Natural killer cell (primary cell): ENCODE measurements around the gene ZNF512. TPM values are rescaled to one million over a fixed set of nuclear protein-coding genes. Genes with fewer than 3 reads are reported as not detected.

ENCODE experiments used
- ATAC-seq, 3 donors: fragments of 150-1000 bp in 2 of 3; fragments of 200-7000 bp in 1 of 3; cut with Tn5 transposase; 1 replicate in 1 of 3; 2 replicates in 2 of 3; pipeline ENCODE4 v1.10.0; 2021; ENCODE audit warnings: mild to moderate bottlenecking in 2 of 3, moderate library complexity in 2 of 3
- DNase-seq, 2 donors: peaks; one replicate each; pipeline versions ENCODE4 v3.0.0 to v3.0.0-alpha.2; 2013 to 2021; ENCODE audit warnings: mixed read lengths in 1 of 2
- H3K27ac ChIP-seq: one replicate; pipeline ENCODE4 v1.5.1; 2013; ENCODE audit warnings: mild to moderate bottlenecking, low read length
- H3K27me3 ChIP-seq: one replicate; pipeline ENCODE4 v1.6.1; 2013; ENCODE audit warnings: low read length; ENCODE audit not compliant: control insufficient read depth, insufficient read depth
- H3K36me3 ChIP-seq: one replicate; pipeline ENCODE4 v1.6.1; 2013; ENCODE audit warnings: low read length; ENCODE audit not compliant: control insufficient read depth, insufficient read depth
- H3K4me1 ChIP-seq: one replicate; pipeline ENCODE4 v1.6.1; 2013; ENCODE audit warnings: low read length; ENCODE audit not compliant: control insufficient read depth, insufficient read depth
- H3K4me3 ChIP-seq: one replicate; pipeline ENCODE4 v1.5.1; 2013; ENCODE audit warnings: low read length
- H3K9me3 ChIP-seq: one replicate; pipeline ENCODE4 v1.6.1; 2013; ENCODE audit warnings: low read length; ENCODE audit not compliant: control insufficient read depth, insufficient read depth
- H3K27ac Mint-ChIP-seq, 2 donors: one replicate each; pipeline ENCODE4 v1.8.0; 2022; ENCODE audit warnings: mild to moderate bottlenecking in 2 of 2, mixed read lengths in 2 of 2, moderate library complexity in 1 of 2
- H3K27me3 Mint-ChIP-seq, 2 donors: one replicate each; pipeline ENCODE4 v1.8.0; 2022; ENCODE audit warnings: low read depth in 2 of 2, mixed read lengths in 2 of 2
- H3K36me3 Mint-ChIP-seq: one replicate; pipeline ENCODE4 v1.8.0; 2022; ENCODE audit warnings: mixed read lengths
- H3K4me1 Mint-ChIP-seq, 2 donors: one replicate each; pipeline ENCODE4 v1.8.0; 2022; ENCODE audit warnings: mixed read lengths in 2 of 2
- H3K4me3 Mint-ChIP-seq: one replicate; pipeline ENCODE4 v1.8.0; 2022; ENCODE audit warnings: mild to moderate bottlenecking, moderate library complexity, mixed read lengths
- H3K9me3 Mint-ChIP-seq, 2 donors: one replicate each; pipeline ENCODE4 v1.8.0; 2022; ENCODE audit warnings: mixed read lengths in 2 of 2
- WGBS: methylation state at CpG from one replicate; pipeline ENCODE4 v1.1.7; 2013; ENCODE audit warnings: missing lambda C conversion rate; ENCODE audit not compliant: insufficient coverage; 5-methylcytosine and 5-hydroxymethylcytosine counted together
- intact Hi-C: fragments of 100-400 bp; cut with micrococcal nuclease; formaldehyde crosslinking; loops from one replicate; pipeline ENCODE4 v1.14.2; 2022
- total RNA-seq, 4 donors: library from RNA; stranded (reverse); fragments of 120-200 nt in 1 of 4; gene quantifications; one replicate each; pipeline versions ENCODE4 v1.2.3 to v1.2.4, GENCODE V29; 2013 to 2022
- TF ChIP-seq, protein P1 (sequence below): fragments of 200-600 bp; IDR thresholded peaks from one replicate; pipeline ENCODE4 v1.8.0; 2022; ENCODE audit warnings: antibody characterized with exemption

Gene ZNF512
- total RNA-seq, 3 donors from 2014 or later (not counting 1 experiment from before 2014, with no cell fraction given): 26.5 to 40.9 (median 30.6) TPM

DNA sequence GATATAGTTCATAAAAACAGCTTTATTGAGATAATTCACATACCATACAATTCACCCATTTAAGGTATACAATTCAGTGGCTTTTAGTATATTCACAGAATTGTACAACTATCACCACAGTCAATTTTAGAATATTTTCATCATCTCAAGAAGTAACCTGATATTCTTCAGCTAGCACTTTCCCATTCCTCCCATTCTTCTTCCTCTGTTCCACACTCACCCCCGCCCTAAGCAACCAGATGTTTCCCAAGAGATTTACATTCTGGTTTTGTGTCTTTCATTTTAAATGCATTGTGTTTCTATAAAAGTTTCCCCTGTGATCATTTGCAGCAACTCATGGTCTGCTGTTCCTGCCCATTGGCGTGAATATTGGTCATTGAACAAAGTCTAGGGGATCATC is 51.4 kb downstream of the ZNF512 start:
- H3K27ac Mint-ChIP-seq: no peak overlapping the region
- ATAC-seq: no peak
- WGBS: 97% methylated on average over 2 of the region's 2 CpGs
- TF ChIP-seq, protein P1, sequence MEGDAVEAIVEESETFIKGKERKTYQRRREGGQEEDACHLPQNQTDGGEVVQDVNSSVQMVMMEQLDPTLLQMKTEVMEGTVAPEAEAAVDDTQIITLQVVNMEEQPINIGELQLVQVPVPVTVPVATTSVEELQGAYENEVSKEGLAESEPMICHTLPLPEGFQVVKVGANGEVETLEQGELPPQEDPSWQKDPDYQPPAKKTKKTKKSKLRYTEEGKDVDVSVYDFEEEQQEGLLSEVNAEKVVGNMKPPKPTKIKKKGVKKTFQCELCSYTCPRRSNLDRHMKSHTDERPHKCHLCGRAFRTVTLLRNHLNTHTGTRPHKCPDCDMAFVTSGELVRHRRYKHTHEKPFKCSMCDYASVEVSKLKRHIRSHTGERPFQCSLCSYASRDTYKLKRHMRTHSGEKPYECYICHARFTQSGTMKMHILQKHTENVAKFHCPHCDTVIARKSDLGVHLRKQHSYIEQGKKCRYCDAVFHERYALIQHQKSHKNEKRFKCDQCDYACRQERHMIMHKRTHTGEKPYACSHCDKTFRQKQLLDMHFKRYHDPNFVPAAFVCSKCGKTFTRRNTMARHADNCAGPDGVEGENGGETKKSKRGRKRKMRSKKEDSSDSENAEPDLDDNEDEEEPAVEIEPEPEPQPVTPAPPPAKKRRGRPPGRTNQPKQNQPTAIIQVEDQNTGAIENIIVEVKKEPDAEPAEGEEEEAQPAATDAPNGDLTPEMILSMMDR: no peak
- Histone ChIP-seq H3K27me3 (no peaks in the 10 kb centered on the region), H3K9me3 (no peaks in the 10 kb centered on the region), H3K4me3 (no peak overlapping the region), H3K4me1 (peaks cover 7% of the 10 kb centered on the region), H3K27ac (no peak overlapping the region), H3K36me3 (peaks cover 69% of the 10 kb centered on the region)
- no peaks in the 10 kb centered on the region for H3K9me3 Mint-ChIP-seq
- peaks cover 46% of the 10 kb centered on the region for H3K36me3 Mint-ChIP-seq
- peaks cover 10 to 25% of the 10 kb centered on the region in 2 donors for H3K4me1 Mint-ChIP-seq
- DNase-seq: no peak
- intact Hi-C loops: no loop called here
- no peak overlapping the region for H3K4me3 Mint-ChIP-seq
- H3K27me3 Mint-ChIP-seq: no peaks in the 10 kb centered on the region

- H3K4me1 Mint-ChIP-seq: peaks cover 10 to 15% of the 10 kb centered on the region in 2 donors
- H3K36me3 ChIP-seq: peaks cover 78% of the 10 kb centered on the region
- intact Hi-C loops: no loop called here
Measured at GRCh38 chr2:27636766-27637165, 53.9 kb downstream of the ZNF512 start.

DNA sequence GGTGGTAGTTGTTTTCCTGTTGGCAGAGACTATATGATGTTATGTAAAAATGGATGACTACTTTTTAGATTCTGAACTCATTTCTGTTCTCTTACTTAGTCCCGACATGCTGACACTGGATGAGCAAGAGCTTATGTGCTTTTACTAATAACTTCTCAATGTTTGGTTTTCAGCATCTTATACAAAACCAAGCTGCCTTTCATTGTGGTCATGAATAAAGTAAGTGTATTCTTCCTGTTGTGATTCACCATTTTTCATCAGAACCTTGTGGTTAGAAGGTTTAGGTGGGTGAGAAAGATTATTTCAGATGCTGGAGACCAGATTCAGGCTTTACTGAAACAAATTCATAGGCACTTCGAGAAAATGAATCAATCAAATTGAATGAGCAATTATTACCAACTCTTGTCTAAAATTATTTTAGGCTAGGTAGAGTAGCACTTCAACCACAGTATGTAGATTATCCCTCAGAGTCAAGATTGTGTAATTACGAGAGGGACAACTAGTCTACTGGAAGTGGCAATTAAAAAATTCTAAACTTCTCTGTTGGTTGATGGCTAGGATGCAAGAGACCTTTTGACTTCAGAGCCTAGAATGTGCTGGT is 55.3 kb downstream of the ZNF512 start:
- H3K9me3 Mint-ChIP-seq: no peaks in the 10 kb centered on the region
- peak in 1 of 2 donors; percentile 31 for DNase-seq
- H3K4me3 Mint-ChIP-seq: peak overlapping the region; percentile 25
- Histone ChIP-seq H3K4me3 (no peak overlapping the region), H3K36me3 (peaks cover 78% of the 10 kb centered on the region), H3K9me3 (no peaks in the 10 kb centered on the region), H3K4me1 (no peaks in the 10 kb centered on the region), H3K27me3 (no peaks in the 10 kb centered on the region), H3K27ac (no peak overlapping the region)
- TF ChIP-seq, protein P1: no peak
- H3K27ac Mint-ChIP-seq: peak overlapping the region; percentile 36 to 57
- H3K36me3 Mint-ChIP-seq: peaks cover 50% of the 10 kb centered on the region
- intact Hi-C loops: no loop called here
- H3K4me1 Mint-ChIP-seq: peaks cover 10 to 15% of the 10 kb centered on the region in 2 donors
- 50% methylated on average over 1 of the region's 3 CpGs for WGBS
- H3K27me3 Mint-ChIP-seq: no peaks in the 10 kb centered on the region
- ATAC-seq: peak in 2 of 3 donors; percentile 57 to 64

More at GRCh38 chr2:27636766-27637165, 53.9 kb downstream of the ZNF512 start:
- TF ChIP-seq, protein P1: no peak
- Mint-ChIP-seq H3K27me3 (no peaks in the 10 kb centered on the region), H3K4me3 (no peak overlapping the region), H3K9me3 (no peaks in the 10 kb centered on the region), H3K36me3 (peaks cover 54% of the 10 kb centered on the region), H3K27ac (no peak overlapping the region)
- Histone ChIP-seq H3K4me1 (no peaks in the 10 kb centered on the region), H3K4me3 (no peak overlapping the region), H3K27me3 (no peaks in the 10 kb centered on the region), H3K27ac (no peak overlapping the region), H3K9me3 (no peaks in the 10 kb centered on the region)
- 91% methylated on average over 5 of the region's 5 CpGs for WGBS
- no peak for DNase-seq
- ATAC-seq: no peak

- TF ChIP-seq, protein P1: no peak
- Histone ChIP-seq H3K27ac (no peak overlapping the region), H3K4me3 (no peak overlapping the region), H3K27me3 (no peaks in the 10 kb centered on the region), H3K9me3 (no peaks in the 10 kb centered on the region), H3K36me3 (peaks cover 79% of the 10 kb centered on the region), H3K4me1 (no peaks in the 10 kb centered on the region)
- Mint-ChIP-seq H3K36me3 (peaks cover 50% of the 10 kb centered on the region), H3K27me3 (no peaks in the 10 kb centered on the region), H3K9me3 (no peaks in the 10 kb centered on the region), H3K4me3 (no peak overlapping the region), H3K4me1 (peaks cover 10 to 15% of the 10 kb centered on the region in 2 donors), H3K27ac (peak overlapping the region in 1 of 2 donors; percentile 57)
- intact Hi-C loops: no loop called here
- 90% methylated on average over 3 of the region's 3 CpGs for WGBS
- ATAC-seq: no peak
- DNase-seq: no peak
Measured at GRCh38 chr2:27638709-27639108, 55.9 kb downstream of the ZNF512 start.
